ENCODE results near the gene HSP90AB1. TPM values are rescaled to one million over a fixed set of nuclear protein-coding genes. Genes with fewer than 3 reads are reported as not detected.

The HSP90AB1 gene
- total and polyA plus RNA-seq, 9 of the 15 experiments (the other 6 are each of a cell fraction or from before 2014, with no cell fraction given), result 1,780 to 3,358 (median 2,262) TPM

- in situ Hi-C loops (cut with MboI), result no loop called here
- Histone ChIP-seq H3K9me3 (replicated peaks; ENCODE audit: control insufficient read depth, insufficient read depth, low read depth, low read length) (no peaks in the 10 kb centered on the region), H3K9me1 (ENCODE audit: control insufficient read depth, insufficient read depth, low read length) (no peaks in the 10 kb centered on the region), H3K4me1 (replicated peaks in 1 of 2; ENCODE audit: control insufficient read depth in 2 of 2, insufficient read depth in 2 of 2, low read length in 2 of 2) (peaks cover 2 to 27% of the 10 kb centered on the region in 2 experiments; a peak in 4 of 5 replicates), H3K9ac (ENCODE audit: insufficient read depth in 1 of 2, low read depth in 2 of 2, low read length in 2 of 2) (no peak overlapping the region), H3K27ac (ENCODE audit: extremely low read depth, low read depth, low read length) (no peak overlapping the region), H3K4me3 (no peak overlapping the region), H3K79me2 (ENCODE audit: control insufficient read depth, insufficient read depth, low read length) (no peaks in the 10 kb centered on the region), H3K27me3 (ENCODE audit: control insufficient read depth in 2 of 2, insufficient read depth in 2 of 2, low read length in 2 of 2) (peaks cover 15 to 20% of the 10 kb centered on the region in 2 experiments; a peak in 4 of 5 replicates), H4K20me1 (replicated peaks; ENCODE audit: control insufficient read depth, insufficient read depth, low read length) (0 out of 2 replicates have a peak, but pooled peaks cover 4% of the 10 kb centered on the region), H3K36me3 (ENCODE audit: control insufficient read depth, insufficient read depth, low read length) (peaks cover 61% of the 10 kb centered on the region), H2AFZ (ENCODE audit: low read depth, low read length) (no peak overlapping the region), H3K4me2 (ENCODE audit: insufficient read depth, low read length) (no peak overlapping the region)
- intact Hi-C loops (cut with micrococcal nuclease), result no loop called here
- ATAC-seq (no peak), FAIRE-seq (no peak), DNase-seq (ENCODE audit: extremely low read depth in 1 of 4, low spot score in 3 of 4) (no peak)
- ChIA-PET CTCF (ENCODE audit: low intra/inter-chr PET ratio) (no interaction called here), POLR2A (interaction anchor here (0.7 to 2.3 kb wide), 8 partner anchors 8 to 53 kb away, joined by 3 to 7 read pairs (median 4); no protein-coding TSS in a partner anchor)
- WGBS (ENCODE audit: insufficient coverage, low coverage, missing lambda C conversion rate), result 92% methylated on average over 8 of the region's 8 CpGs
- BruUV-seq (replicated peaks), result no TSS peak
- no peak for TF ChIP-seq NFATC3 (IDR thresholded peaks at IDR 0.05)
- TF ChIP-seq ZBTB9 (CRISPR knock-in tag; IDR thresholded peaks at IDR 0.05), result no peak
- no peak for TF ChIP-seq CBFB (CRISPR knock-in tag; IDR thresholded peaks at IDR 0.05)
- TF ChIP-seq ZNF253 (CRISPR knock-in tag; conservative IDR thresholded peaks at IDR 0.05), result no peak
- no peak for TF ChIP-seq ZNF766 (CRISPR knock-in tag; conservative IDR thresholded peaks at IDR 0.05)
- TF ChIP-seq ZBTB43 (CRISPR knock-in tag; IDR thresholded peaks at IDR 0.05), result no peak
- no peak for TF ChIP-seq CHD7 (IDR thresholded peaks at IDR 0.05; ENCODE audit: low read depth, low read length)
Observed at GRCh38 chr6:44301106-44301505, 54.2 kb downstream of the HSP90AB1 start.

All from K562 (cell line).